Prostate gland (tissue), 2 donors: ENCODE measurements around the gene TNNI3. TPM values are rescaled to one million over a fixed set of nuclear protein-coding genes. Genes with fewer than 3 reads are reported as not detected.
"Not testable (repeated sequence)": the region's sequence is repeated elsewhere in the genome, so short reads cannot be mapped to it uniquely, and the experiment has no call there.

Source experiments
- DNase-seq: peaks from one replicate; pipeline ENCODE4 v3.0.0-alpha.2; 2019; ENCODE audit warnings: low spot score
- H3K27ac ChIP-seq, 2 donors: fragments of 200-600 bp; sonication (generic); 2 replicates each; pipeline ENCODE4 v1.5.1; 2017 to 2019
- H3K27me3 ChIP-seq: fragments of 200-600 bp; sonication (generic); replicated peaks from 2 replicates; pipeline ENCODE4 v1.5.1; 2019; ENCODE audit not compliant: insufficient read depth
- H3K36me3 ChIP-seq, 2 donors: fragments of 200-600 bp; sonication (generic); 1 replicate in 1 of 2; 2 replicates in 1 of 2; pipeline versions ENCODE4 v1.5.1 to v1.8.1; 2017 to 2019
- H3K4me1 ChIP-seq: fragments of 200-600 bp; sonication (generic); replicated peaks from 2 replicates; pipeline ENCODE4 v1.5.1; 2019
- H3K4me3 ChIP-seq, 2 donors: fragments of 200-600 bp; sonication (generic); 2 replicates each; pipeline ENCODE4 v1.5.1; 2017 to 2019
- H3K9me3 ChIP-seq: fragments of 200-600 bp; sonication (generic); 2 replicates; pipeline ENCODE4 v1.5.1; 2017
- CTCF ChIP-seq, 4 experiments: fragments of 200-600 bp in 2 of 4; fragments of 450-650 bp in 2 of 4; sonication (generic) in 2 of 4; IDR thresholded peaks; 1 replicate in 3 of 4; 2 replicates in 1 of 4; pipeline ENCODE4 v1.5.1; 2016 to 2019; ENCODE audit warnings: antibody characterized with exemption in 4 of 4, mild to moderate bottlenecking in 2 of 4, moderate library complexity in 2 of 4
- POLR2A ChIP-seq: fragments of 450-650 bp; IDR thresholded peaks from one replicate; pipeline ENCODE4 v1.6.1; 2016; ENCODE audit warnings: antibody characterized with exemption, mild to moderate bottlenecking
- POLR2AphosphoS5 ChIP-seq: sonication (generic); formaldehyde crosslinking; IDR thresholded peaks from one replicate; pipeline ENCODE4 v1.6.1; 2017; ENCODE audit warnings: antibody characterized with exemption
- WGBS: methylation state at CpG from one replicate; pipeline ENCODE4 v1.1.5; 2018; 5-methylcytosine and 5-hydroxymethylcytosine counted together
- intact Hi-C: fragments of 100-400 bp; cut with DNase I; formaldehyde crosslinking; loops from one replicate; pipeline ENCODE4 v1.14.2; 2022
- total RNA-seq, 2 donors: library from RNA; depleted of rRNA; stranded (reverse); fragments of >200 nt; gene quantifications; one replicate each; pipeline ENCODE4 v1.1.0, GENCODE V29; 2016

Gene TNNI3
- total RNA-seq, 2 donors from 2014 or later, result 12.4 TPM; not detected in 1

DNA sequence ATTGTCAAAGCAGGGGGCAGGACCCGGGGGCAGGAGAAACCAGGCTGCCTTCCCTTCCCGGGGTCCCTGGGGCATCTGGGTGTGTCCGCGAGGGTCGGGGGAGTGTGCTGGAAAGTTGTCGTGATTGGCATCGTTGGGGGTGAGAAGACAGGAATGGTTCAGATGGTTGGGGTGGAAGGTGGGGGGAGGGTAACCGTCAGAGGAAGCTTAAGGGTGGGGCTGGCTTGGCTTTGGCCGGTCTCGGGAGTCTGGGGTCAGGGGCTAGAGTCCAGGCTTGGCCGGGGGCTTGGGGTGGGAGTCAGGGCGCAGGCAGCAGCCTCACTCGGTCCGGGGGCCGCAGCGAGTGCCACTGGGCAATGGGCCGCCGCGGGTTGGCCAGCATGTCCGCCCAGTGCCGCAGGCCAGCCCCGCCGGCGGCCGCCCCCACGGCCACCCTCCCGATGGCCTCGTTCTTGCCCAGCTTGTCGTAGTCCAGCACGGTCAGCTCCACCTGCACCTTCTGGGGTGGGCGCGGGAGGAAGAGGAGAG lies 15.7 kb upstream of the TNNI3 start:
- no peaks in the 10 kb centered on the region for H3K36me3 ChIP-seq
- no peaks in the 10 kb centered on the region for H3K4me1 ChIP-seq
- intact Hi-C loops, result no loop called here
- under 1% methylated on average over 32 of the region's 32 CpGs for WGBS
- TF ChIP-seq CTCF (IDR thresholded peaks at IDR 0.05), result no peak
- no peak for TF ChIP-seq POLR2A
- TF ChIP-seq POLR2AphosphoS5, result no peak
- no peak for DNase-seq
- H3K27ac ChIP-seq, result no peak overlapping the region
- H3K9me3 ChIP-seq, result no peaks in the 10 kb centered on the region
- peaks cover 35% of the 10 kb centered on the region for H3K27me3 ChIP-seq
- H3K4me3 ChIP-seq, result peak overlapping the region; percentile 1 to 3

DNA sequence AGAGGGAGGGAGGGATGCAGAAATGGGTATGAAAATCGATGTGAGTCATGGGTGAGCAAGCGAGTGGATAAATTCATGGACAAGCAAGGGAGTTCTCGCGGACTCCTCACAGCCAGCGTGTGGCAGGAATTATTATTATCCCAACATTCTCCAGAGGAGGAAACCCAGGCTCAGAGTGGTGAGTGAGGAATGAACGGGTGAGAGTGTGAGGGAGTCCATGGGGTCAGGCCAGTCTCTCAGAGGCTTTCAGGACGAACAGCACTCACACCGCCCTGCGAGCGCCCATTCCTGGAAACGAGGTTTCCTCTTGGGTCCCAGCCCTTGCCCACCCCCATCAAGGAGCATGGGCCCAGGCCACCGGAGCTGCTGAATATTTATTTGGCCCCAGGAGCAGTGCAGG lies 15.2 kb upstream of the TNNI3 start:
- Histone ChIP-seq H3K9me3 (no peaks in the 10 kb centered on the region), H3K4me3 (no peak overlapping the region), H3K27ac (no peak overlapping the region), H3K4me1 (no peaks in the 10 kb centered on the region), H3K27me3 (peaks cover 31% of the 10 kb centered on the region), H3K36me3 (no peaks in the 10 kb centered on the region)
- no peak for TF ChIP-seq POLR2A
- no peak for TF ChIP-seq POLR2AphosphoS5
- TF ChIP-seq CTCF (IDR thresholded peaks at IDR 0.05), result no peak
- WGBS, result 13% methylated on average over 12 of the region's 12 CpGs
- DNase-seq, result no peak
- intact Hi-C loops, result no loop called here

DNA sequence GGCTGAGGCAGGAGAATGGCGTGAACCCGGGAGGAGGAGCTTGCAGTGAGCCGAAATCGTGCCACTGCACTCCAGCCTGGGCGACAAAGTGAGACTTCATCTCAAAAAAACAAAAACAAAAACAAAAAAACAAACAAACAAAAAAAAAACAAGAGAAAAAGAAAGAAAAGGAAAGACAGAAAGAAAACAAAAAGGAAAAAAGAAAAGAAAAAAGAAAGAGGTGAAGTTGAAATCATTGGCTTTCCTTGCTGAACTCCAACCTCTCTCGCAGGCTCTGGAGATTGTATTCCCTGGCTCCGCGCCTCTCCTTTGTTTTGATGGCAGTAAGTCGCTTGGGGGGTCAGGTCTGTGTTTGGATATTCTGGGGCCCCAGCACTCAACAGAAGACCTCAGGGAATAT lies 14.8 kb upstream of the TNNI3 start:
- peaks cover 29% of the 10 kb centered on the region for H3K27me3 ChIP-seq
- 51% methylated on average over 9 of the region's 9 CpGs for WGBS

GRCh38 chr19:55171440-55171839 lies 13.9 kb upstream of the TNNI3 start:
- Histone ChIP-seq H3K27me3 (peaks cover 29% of the 10 kb centered on the region), H3K27ac (no peak overlapping the region), H3K4me3 (no peak overlapping the region), H3K36me3 (no peaks in the 10 kb centered on the region), H3K9me3 (no peaks in the 10 kb centered on the region), H3K4me1 (no peaks in the 10 kb centered on the region)
- TF ChIP-seq POLR2AphosphoS5 (no peak), CTCF (IDR thresholded peaks at IDR 0.05) (no peak), POLR2A (no peak)
- intact Hi-C loops, result no loop called here
- WGBS, result 79% methylated on average over 5 of the region's 5 CpGs
- no peak for DNase-seq

More for the DNA sequence above, 14.8 kb upstream of the TNNI3 start:
- intact Hi-C loops, DNase-seq, H3K4me1 ChIP-seq, H3K27ac ChIP-seq, H3K4me3 ChIP-seq, H3K36me3 ChIP-seq, H3K9me3 ChIP-seq: not testable (repeated sequence)

- TF ChIP-seq POLR2AphosphoS5 (no peak), CTCF (IDR thresholded peaks at IDR 0.05) (no peak), POLR2A (no peak)
- WGBS, result 73% methylated on average over 4 of the region's 4 CpGs
- Histone ChIP-seq H3K27me3 (peaks cover 16% of the 10 kb centered on the region), H3K4me3 (no peak overlapping the region), H3K36me3 (no peaks in the 10 kb centered on the region), H3K27ac (no peak overlapping the region), H3K9me3 (no peaks in the 10 kb centered on the region), H3K4me1 (no peaks in the 10 kb centered on the region)
- intact Hi-C loops, result no loop called here
- no peak for DNase-seq
Observed at GRCh38 chr19:55169136-55169535, 11.6 kb upstream of the TNNI3 start.
